ENCODE data around the gene RERE. TPM values are rescaled to one million over a fixed set of nuclear protein-coding genes. Genes with fewer than 3 reads are reported as not detected.

RERE gene
- total and polyA plus RNA-seq, 2 experiments from 2014 or later: 148 to 170 TPM

DNA sequence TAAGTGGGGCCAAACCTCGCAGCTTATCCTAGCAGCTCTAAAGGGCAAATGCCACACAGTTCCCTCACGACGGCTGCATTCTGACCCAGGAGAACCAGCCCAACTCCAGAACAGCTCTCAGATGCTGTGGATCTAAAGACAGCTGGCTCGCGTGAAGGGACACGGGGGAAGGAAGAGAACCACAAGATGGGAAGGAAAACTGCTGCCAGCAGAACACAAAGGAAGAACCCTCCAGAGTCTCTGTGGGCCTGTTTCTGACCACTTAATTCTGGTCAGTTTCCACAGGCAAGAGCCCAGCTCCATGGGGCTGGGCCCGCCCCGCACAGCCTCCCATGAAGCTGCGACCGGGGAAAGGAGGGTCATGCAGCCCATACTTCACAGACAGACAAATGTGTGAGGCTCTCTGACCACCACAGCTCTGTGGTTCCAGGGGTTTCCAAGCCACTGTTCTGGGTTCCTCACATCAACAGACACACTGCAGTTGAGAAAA, 438.4 kb downstream of the RERE start (continued):
- TF ChIP-seq, protein P1, sequence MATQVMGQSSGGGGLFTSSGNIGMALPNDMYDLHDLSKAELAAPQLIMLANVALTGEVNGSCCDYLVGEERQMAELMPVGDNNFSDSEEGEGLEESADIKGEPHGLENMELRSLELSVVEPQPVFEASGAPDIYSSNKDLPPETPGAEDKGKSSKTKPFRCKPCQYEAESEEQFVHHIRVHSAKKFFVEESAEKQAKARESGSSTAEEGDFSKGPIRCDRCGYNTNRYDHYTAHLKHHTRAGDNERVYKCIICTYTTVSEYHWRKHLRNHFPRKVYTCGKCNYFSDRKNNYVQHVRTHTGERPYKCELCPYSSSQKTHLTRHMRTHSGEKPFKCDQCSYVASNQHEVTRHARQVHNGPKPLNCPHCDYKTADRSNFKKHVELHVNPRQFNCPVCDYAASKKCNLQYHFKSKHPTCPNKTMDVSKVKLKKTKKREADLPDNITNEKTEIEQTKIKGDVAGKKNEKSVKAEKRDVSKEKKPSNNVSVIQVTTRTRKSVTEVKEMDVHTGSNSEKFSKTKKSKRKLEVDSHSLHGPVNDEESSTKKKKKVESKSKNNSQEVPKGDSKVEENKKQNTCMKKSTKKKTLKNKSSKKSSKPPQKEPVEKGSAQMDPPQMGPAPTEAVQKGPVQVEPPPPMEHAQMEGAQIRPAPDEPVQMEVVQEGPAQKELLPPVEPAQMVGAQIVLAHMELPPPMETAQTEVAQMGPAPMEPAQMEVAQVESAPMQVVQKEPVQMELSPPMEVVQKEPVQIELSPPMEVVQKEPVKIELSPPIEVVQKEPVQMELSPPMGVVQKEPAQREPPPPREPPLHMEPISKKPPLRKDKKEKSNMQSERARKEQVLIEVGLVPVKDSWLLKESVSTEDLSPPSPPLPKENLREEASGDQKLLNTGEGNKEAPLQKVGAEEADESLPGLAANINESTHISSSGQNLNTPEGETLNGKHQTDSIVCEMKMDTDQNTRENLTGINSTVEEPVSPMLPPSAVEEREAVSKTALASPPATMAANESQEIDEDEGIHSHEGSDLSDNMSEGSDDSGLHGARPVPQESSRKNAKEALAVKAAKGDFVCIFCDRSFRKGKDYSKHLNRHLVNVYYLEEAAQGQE (IDR thresholded peaks at IDR 0.05; ENCODE audit: unreplicated experiment): no peak
- no peak for TF ChIP-seq ZNF331 (CRISPR knock-in tag; IDR thresholded peaks at IDR 0.05; ENCODE audit: low read depth)
- no peak for TF ChIP-seq JUNB (IDR thresholded peaks at IDR 0.05; ENCODE audit: unreplicated experiment)
- TF ChIP-seq EZH2phosphoT487 (IDR thresholded peaks at IDR 0.05; ENCODE audit: unreplicated experiment): no peak
- TF ChIP-seq CREB1 (CRISPR knock-in tag; IDR thresholded peaks at IDR 0.05; ENCODE audit: low read depth): no peak

DNA sequence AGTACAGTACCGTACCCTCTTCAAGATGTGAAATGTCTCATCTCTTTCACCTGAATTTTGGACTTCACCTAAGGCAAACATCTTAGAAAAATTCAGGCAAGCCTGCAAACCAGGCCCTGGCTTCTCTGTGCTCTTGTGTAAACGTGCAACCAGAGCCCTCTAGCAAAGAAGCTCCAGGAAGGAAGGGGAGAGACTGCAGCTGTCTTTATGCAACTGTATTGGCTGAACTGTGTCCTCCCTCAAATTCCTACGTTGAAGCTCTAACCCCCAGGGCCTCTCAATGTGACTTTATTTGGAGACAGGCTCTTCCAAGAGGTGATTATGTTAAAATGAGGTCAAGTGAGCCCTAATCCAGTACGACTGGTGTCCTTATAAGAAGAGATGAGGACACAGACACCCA, 439.3 kb downstream of the RERE start:
- H3K27ac Mint-ChIP-seq: no peak overlapping the region
- H3K9me3 Mint-ChIP-seq: no peaks in the 10 kb centered on the region

More for the DNA sequence above, 439.3 kb downstream of the RERE start:
- no peak for DNase-seq (ENCODE audit: low spot score)
- H3K4me3 ChIP-seq: no peak overlapping the region
- peaks cover 11% of the 10 kb centered on the region for H3K36me3 Mint-ChIP-seq (ENCODE audit: low read depth)
- H3K4me1 ChIP-seq (ENCODE audit: insufficient read depth): peaks cover 30% of the 10 kb centered on the region
- no peak overlapping the region for H2AFZ ChIP-seq
- H3K27ac ChIP-seq (ENCODE audit: low read depth): no peak overlapping the region
- H3K4me1 Mint-ChIP-seq: peaks cover 55% of the 10 kb centered on the region
- ATAC-seq: no peak
- peaks cover 56% of the 10 kb centered on the region for H4K20me1 ChIP-seq (replicated peaks; ENCODE audit: insufficient read depth)
- H3F3A ChIP-seq (replicated peaks; ENCODE audit: low read depth): peaks cover 13% of the 10 kb centered on the region
- no peaks in the 10 kb centered on the region for H3K9me2 ChIP-seq (ENCODE audit: insufficient read depth)
- no peak overlapping the region for H3K4me3 Mint-ChIP-seq
- no peaks in the 10 kb centered on the region for H3K36me3 ChIP-seq (ENCODE audit: insufficient read depth)
- peaks cover 9% of the 10 kb centered on the region for H3K27me3 Mint-ChIP-seq (ENCODE audit: insufficient read depth, low read depth, poor library complexity)
- TF ChIP-seq, protein P2, sequence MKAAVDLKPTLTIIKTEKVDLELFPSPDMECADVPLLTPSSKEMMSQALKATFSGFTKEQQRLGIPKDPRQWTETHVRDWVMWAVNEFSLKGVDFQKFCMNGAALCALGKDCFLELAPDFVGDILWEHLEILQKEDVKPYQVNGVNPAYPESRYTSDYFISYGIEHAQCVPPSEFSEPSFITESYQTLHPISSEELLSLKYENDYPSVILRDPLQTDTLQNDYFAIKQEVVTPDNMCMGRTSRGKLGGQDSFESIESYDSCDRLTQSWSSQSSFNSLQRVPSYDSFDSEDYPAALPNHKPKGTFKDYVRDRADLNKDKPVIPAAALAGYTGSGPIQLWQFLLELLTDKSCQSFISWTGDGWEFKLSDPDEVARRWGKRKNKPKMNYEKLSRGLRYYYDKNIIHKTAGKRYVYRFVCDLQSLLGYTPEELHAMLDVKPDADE (IDR thresholded peaks at IDR 0.05): no peak
- TF ChIP-seq NANOG (IDR thresholded peaks at IDR 0.05; ENCODE audit: borderline replicate concordance): no peak
- TF ChIP-seq, protein P3, sequence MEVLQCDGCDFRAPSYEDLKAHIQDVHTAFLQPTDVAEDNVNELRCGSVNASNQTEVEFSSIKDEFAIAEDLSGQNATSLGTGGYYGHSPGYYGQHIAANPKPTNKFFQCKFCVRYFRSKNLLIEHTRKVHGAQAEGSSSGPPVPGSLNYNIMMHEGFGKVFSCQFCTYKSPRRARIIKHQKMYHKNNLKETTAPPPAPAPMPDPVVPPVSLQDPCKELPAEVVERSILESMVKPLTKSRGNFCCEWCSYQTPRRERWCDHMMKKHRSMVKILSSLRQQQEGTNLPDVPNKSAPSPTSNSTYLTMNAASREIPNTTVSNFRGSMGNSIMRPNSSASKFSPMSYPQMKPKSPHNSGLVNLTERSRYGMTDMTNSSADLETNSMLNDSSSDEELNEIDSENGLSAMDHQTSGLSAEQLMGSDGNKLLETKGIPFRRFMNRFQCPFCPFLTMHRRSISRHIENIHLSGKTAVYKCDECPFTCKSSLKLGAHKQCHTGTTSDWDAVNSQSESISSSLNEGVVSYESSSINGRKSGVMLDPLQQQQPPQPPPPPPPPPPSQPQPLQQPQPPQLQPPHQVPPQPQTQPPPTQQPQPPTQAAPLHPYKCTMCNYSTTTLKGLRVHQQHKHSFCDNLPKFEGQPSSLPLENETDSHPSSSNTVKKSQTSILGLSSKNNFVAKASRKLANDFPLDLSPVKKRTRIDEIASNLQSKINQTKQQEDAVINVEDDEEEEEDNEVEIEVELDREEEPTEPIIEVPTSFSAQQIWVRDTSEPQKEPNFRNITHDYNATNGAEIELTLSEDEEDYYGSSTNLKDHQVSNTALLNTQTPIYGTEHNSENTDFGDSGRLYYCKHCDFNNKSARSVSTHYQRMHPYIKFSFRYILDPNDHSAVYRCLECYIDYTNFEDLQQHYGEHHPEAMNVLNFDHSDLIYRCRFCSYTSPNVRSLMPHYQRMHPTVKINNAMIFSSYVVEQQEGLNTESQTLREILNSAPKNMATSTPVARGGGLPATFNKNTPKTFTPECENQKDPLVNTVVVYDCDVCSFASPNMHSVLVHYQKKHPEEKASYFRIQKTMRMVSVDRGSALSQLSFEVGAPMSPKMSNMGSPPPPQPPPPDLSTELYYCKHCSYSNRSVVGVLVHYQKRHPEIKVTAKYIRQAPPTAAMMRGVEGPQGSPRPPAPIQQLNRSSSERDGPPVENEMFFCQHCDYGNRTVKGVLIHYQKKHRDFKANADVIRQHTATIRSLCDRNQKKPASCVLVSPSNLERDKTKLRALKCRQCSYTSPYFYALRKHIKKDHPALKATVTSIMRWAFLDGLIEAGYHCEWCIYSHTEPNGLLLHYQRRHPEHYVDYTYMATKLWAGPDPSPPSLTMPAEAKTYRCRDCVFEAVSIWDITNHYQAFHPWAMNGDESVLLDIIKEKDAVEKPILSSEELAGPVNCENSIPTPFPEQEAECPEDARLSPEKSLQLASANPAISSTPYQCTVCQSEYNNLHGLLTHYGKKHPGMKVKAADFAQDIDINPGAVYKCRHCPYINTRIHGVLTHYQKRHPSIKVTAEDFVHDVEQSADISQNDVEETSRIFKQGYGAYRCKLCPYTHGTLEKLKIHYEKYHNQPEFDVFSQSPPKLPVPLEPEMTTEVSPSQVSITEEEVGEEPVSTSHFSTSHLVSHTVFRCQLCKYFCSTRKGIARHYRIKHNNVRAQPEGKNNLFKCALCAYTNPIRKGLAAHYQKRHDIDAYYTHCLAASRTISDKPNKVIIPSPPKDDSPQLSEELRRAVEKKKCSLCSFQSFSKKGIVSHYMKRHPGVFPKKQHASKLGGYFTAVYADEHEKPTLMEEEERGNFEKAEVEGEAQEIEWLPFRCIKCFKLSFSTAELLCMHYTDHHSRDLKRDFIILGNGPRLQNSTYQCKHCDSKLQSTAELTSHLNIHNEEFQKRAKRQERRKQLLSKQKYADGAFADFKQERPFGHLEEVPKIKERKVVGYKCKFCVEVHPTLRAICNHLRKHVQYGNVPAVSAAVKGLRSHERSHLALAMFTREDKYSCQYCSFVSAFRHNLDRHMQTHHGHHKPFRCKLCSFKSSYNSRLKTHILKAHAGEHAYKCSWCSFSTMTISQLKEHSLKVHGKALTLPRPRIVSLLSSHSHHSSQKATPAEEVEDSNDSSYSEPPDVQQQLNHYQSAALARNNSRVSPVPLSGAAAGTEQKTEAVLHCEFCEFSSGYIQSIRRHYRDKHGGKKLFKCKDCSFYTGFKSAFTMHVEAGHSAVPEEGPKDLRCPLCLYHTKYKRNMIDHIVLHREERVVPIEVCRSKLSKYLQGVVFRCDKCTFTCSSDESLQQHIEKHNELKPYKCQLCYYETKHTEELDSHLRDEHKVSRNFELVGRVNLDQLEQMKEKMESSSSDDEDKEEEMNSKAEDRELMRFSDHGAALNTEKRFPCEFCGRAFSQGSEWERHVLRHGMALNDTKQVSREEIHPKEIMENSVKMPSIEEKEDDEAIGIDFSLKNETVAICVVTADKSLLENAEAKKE (CRISPR knock-in tag; IDR thresholded peaks at IDR 0.05): no peak
- TF ChIP-seq JUNB (IDR thresholded peaks at IDR 0.05; ENCODE audit: unreplicated experiment): no peak
- TF ChIP-seq CREB1 (CRISPR knock-in tag; IDR thresholded peaks at IDR 0.05; ENCODE audit: low read depth): no peak
- H3K4me2 ChIP-seq: no peak overlapping the region
- peaks cover 91% of the 10 kb centered on the region for H3K79me2 ChIP-seq (replicated peaks; ENCODE audit: insufficient read depth)
- H3K27me3 ChIP-seq (ENCODE audit: insufficient read depth): no peaks in the 10 kb centered on the region
